Right renal cortex interstitium (tissue), 3 donors: ENCODE data around the gene SYTL2. TPM values are rescaled to one million over a fixed set of nuclear protein-coding genes. Genes with fewer than 3 reads are reported as not detected.
"Not testable (repeated sequence)": the region's sequence is repeated elsewhere in the genome, so short reads cannot be mapped to it uniquely, and the experiment has no call there.

Experiments
- DNase-seq, 3 donors: peaks; one replicate each; pipeline ENCODE4 v3.0.0-alpha.2; 2013; ENCODE audit warnings: low read depth in 3 of 3, low spot score in 2 of 3
- polyA plus RNA-seq, 3 donors: library from polyadenylated mRNA; unstranded; fragments of 120-200 nt; gene quantifications; one replicate each; pipeline ENCODE4 v1.2.1, GENCODE V29; 2013; ENCODE audit not compliant: insufficient read length in 3 of 3

The SYTL2 gene
- polyA plus RNA-seq = 10 to 100 TPM; 69.4 to 76.6 (median 69.6) TPM

- peak in 1 of 3 donors; percentile 44 for DNase-seq
Measured at GRCh38 chr11:85810871-85811611, at the start of gene SYTL2. Gene SYTL2 (minus strand): TSS chr11:85811141. CDS start chr11:85757725, 53,416 bp downstream.

- DNase-seq = not testable (repeated sequence)
Measured at GRCh38 chr11:85859541-85859940, 48.6 kb upstream of the SYTL2 start.

GRCh38 chr11:85857098-85857497, 46.2 kb upstream of the SYTL2 start:
- no peak for DNase-seq

GRCh38 chr11:85855341-85855656, 44.4 kb upstream of the SYTL2 start, which contains the start of gene CCDC83:
Gene CCDC83 (plus strand): TSS chr11:85855383. CDS start chr11:85865124, 9,741 bp downstream.
- DNase-seq = no peak

- DNase-seq = peak; percentile 77 to 83 (median 78)
Measured at GRCh38 chr11:85854557-85855340, 43.8 kb upstream of the SYTL2 start.

GRCh38 chr11:85854212-85854556, 43.2 kb upstream of the SYTL2 start:
- DNase-seq = peak in 1 of 3 donors; percentile 14

- DNase-seq = not testable (repeated sequence)
Measured at GRCh38 chr11:85853541-85853940, 42.6 kb upstream of the SYTL2 start.

- not testable (repeated sequence) for DNase-seq
Measured at GRCh38 chr11:85852754-85853153, 41.8 kb upstream of the SYTL2 start.

- no peak for DNase-seq
Measured at GRCh38 chr11:85848556-85848955, 37.6 kb upstream of the SYTL2 start.

- DNase-seq = no peak
Measured at GRCh38 chr11:85848006-85848405, 37.1 kb upstream of the SYTL2 start.

GRCh38 chr11:85847436-85847835, 36.5 kb upstream of the SYTL2 start:
- no peak for DNase-seq

- DNase-seq = no peak
Measured at GRCh38 chr11:85845124-85845631, 34.2 kb upstream of the SYTL2 start.

GRCh38 chr11:85844439-85845123, 33.6 kb upstream of the SYTL2 start:
- no peak for DNase-seq

GRCh38 chr11:85843929-85844328, 33.0 kb upstream of the SYTL2 start:
- DNase-seq = no peak

GRCh38 chr11:85840932-85841331, 30.0 kb upstream of the SYTL2 start:
- DNase-seq = not testable (repeated sequence)

GRCh38 chr11:85835729-85836128, 24.8 kb upstream of the SYTL2 start:
- no peak for DNase-seq

- DNase-seq = no peak
Measured at GRCh38 chr11:85835263-85835662, 24.3 kb upstream of the SYTL2 start.

- no peak for DNase-seq
Measured at GRCh38 chr11:85831050-85831449, 20.1 kb upstream of the SYTL2 start.

GRCh38 chr11:85829172-85829571, 18.2 kb upstream of the SYTL2 start:
- no peak for DNase-seq

- no peak for DNase-seq
Measured at GRCh38 chr11:85828640-85828978, 17.7 kb upstream of the SYTL2 start.
